ENCODE data around the gene ABCC3.

ABCC3 gene

GRCh38 chr17:50605429-50605828 lies 29.3 kb upstream of the ABCC3 start:
- DNase-seq, result no peak

- no peak for DNase-seq
These were observed 27.0 kb upstream of the ABCC3 start for GRCh38 chr17:50607522-50608175.

- DNase-seq, result no peak
These were observed 25.8 kb upstream of the ABCC3 start for GRCh38 chr17:50608700-50609379.

- no peak for DNase-seq
These were observed 25.2 kb upstream of the ABCC3 start for GRCh38 chr17:50609380-50610074.

GRCh38 chr17:50611634-50612033 lies 23.0 kb upstream of the ABCC3 start:
- no peak for DNase-seq

GRCh38 chr17:50612281-50612680 lies 22.4 kb upstream of the ABCC3 start:
- DNase-seq, result no peak

GRCh38 chr17:50613007-50613992 lies 21.4 kb upstream of the ABCC3 start:
- no peak for DNase-seq

- no peak for DNase-seq
These were observed 20.1 kb upstream of the ABCC3 start for GRCh38 chr17:50614471-50615051.

GRCh38 chr17:50615828-50616227 lies 18.9 kb upstream of the ABCC3 start:
- DNase-seq, result no peak

GRCh38 chr17:50618300-50618699 lies 16.4 kb upstream of the ABCC3 start:
- DNase-seq, result no peak

- no peak for DNase-seq
These were observed 15.7 kb upstream of the ABCC3 start for GRCh38 chr17:50618941-50619340.

- no peak for DNase-seq
These were observed 15.2 kb upstream of the ABCC3 start for GRCh38 chr17:50619489-50619888.

GRCh38 chr17:50620237-50620636 lies 14.4 kb upstream of the ABCC3 start:
- DNase-seq, result no peak

- no peak for DNase-seq
These were observed 13.8 kb upstream of the ABCC3 start for GRCh38 chr17:50620858-50621257.

GRCh38 chr17:50621574-50622031 lies 13.1 kb upstream of the ABCC3 start:
- no peak for DNase-seq

GRCh38 chr17:50624321-50624934 lies 10.3 kb upstream of the ABCC3 start:
- DNase-seq, result no peak

GRCh38 chr17:50625032-50625871 lies 9.4 kb upstream of the ABCC3 start:
- DNase-seq, result no peak

GRCh38 chr17:50626037-50626574 lies 8.6 kb upstream of the ABCC3 start:
- DNase-seq, result peak; percentile 67 to 78

GRCh38 chr17:50627036-50627781 lies 7.5 kb upstream of the ABCC3 start:
- DNase-seq, result no peak
